ENCODE measurements around the gene KIF5B. TPM values are rescaled to one million over a fixed set of nuclear protein-coding genes. Genes with fewer than 3 reads are reported as not detected.
"Not testable (repeated sequence)": the region's sequence is repeated elsewhere in the genome, so short reads cannot be mapped to it uniquely, and the experiment has no call there.

The KIF5B gene
- total and polyA plus RNA-seq, 7 donors: 42.6 to 270 (median 199) TPM

GRCh38 chr10:32103721-32104120, 47.5 kb upstream of the KIF5B start:
- Histone ChIP-seq H3K4me3 (no peak overlapping the region), H3K27me3 (no peaks in the 10 kb centered on the region), H3K27ac (no peak overlapping the region), H3K36me3 (no peaks in the 10 kb centered on the region), H3K4me1 (peaks cover 0 to 15% (median 10%) of the 10 kb centered on the region in 4 donors), H3K9me3 (peaks cover 0 to 4% (median 0%) of the 10 kb centered on the region in 4 donors)
- intact Hi-C loops (cut with DNase I): no loop called here
- TF ChIP-seq POLR2AphosphoS5 (IDR thresholded peaks at IDR 0.05) (no peak), POLR2A (IDR thresholded peaks at IDR 0.05) (no peak), CTCF (IDR thresholded peaks at IDR 0.05) (no peak), EP300 (IDR thresholded peaks at IDR 0.05) (no peak)
- WGBS, 2 donors: 51 to 77% methylated on average over 3 of the region's 3 CpGs
- DNase-seq: no peak

GRCh38 chr10:32098566-32099259, 42.5 kb upstream of the KIF5B start:
- DNase-seq; H3K36me3 ChIP-seq; H3K27ac ChIP-seq; H3K4me3 ChIP-seq; H3K27me3 ChIP-seq; H3K9me3 ChIP-seq; intact Hi-C loops (cut with DNase I); H3K4me1 ChIP-seq: not testable (repeated sequence)
- WGBS, 2 donors: 68 to 92% methylated on average over 4 of the region's 4 CpGs

- Histone ChIP-seq H3K36me3 (no peaks in the 10 kb centered on the region), H3K27ac (no peak overlapping the region), H3K4me3 (no peak overlapping the region), H3K4me1 (no peaks in the 10 kb centered on the region), H3K9me3 (peaks cover 0 to 6% (median 0%) of the 10 kb centered on the region in 4 donors), H3K27me3 (no peaks in the 10 kb centered on the region)
- intact Hi-C loops (cut with DNase I): no loop called here
- TF ChIP-seq EP300 (IDR thresholded peaks at IDR 0.05): no peak
- DNase-seq: no peak
- WGBS, 2 donors: 94 to 98% methylated on average over 2 of the region's 2 CpGs
These were observed 39.0 kb upstream of the KIF5B start for GRCh38 chr10:32095116-32095733.

- Histone ChIP-seq H3K27me3 (no peaks in the 10 kb centered on the region), H3K4me1 (no peaks in the 10 kb centered on the region), H3K36me3 (no peaks in the 10 kb centered on the region), H3K9me3 (peaks cover 0 to 2% (median 0%) of the 10 kb centered on the region in 4 donors), H3K4me3 (no peak overlapping the region), H3K27ac (no peak overlapping the region)
- no peak for TF ChIP-seq POLR2AphosphoS5 (IDR thresholded peaks at IDR 0.05)
- no peak for TF ChIP-seq POLR2A (IDR thresholded peaks at IDR 0.05)
- TF ChIP-seq CTCF (IDR thresholded peaks at IDR 0.05): no peak
- no peak for TF ChIP-seq EP300 (IDR thresholded peaks at IDR 0.05)
- DNase-seq: no peak
- intact Hi-C loops (cut with DNase I): no loop called here
- 93 to 96% methylated on average over 2 of the region's 2 CpGs for WGBS, 2 donors
These were observed 37.4 kb upstream of the KIF5B start for GRCh38 chr10:32093650-32094049.

- TF ChIP-seq POLR2A (IDR thresholded peaks at IDR 0.05): no peak
- TF ChIP-seq CTCF (IDR thresholded peaks at IDR 0.05): no peak
- no peak for TF ChIP-seq EP300 (IDR thresholded peaks at IDR 0.05)
- no peak for TF ChIP-seq POLR2AphosphoS5 (IDR thresholded peaks at IDR 0.05)
- H3K27ac ChIP-seq: no peak overlapping the region
- no peaks in the 10 kb centered on the region for H3K4me1 ChIP-seq
- H3K9me3 ChIP-seq: no peaks in the 10 kb centered on the region
- intact Hi-C loops (cut with DNase I): no loop called here
- no peak overlapping the region for H3K4me3 ChIP-seq
- no peaks in the 10 kb centered on the region for H3K27me3 ChIP-seq
- DNase-seq: no peak
- H3K36me3 ChIP-seq: no peaks in the 10 kb centered on the region
These were observed 34.8 kb upstream of the KIF5B start for GRCh38 chr10:32091046-32091445.

Data from sigmoid colon (tissue), 7 donors.